ENCODE measurements around the gene PLCH2. TPM values are rescaled to one million over a fixed set of nuclear protein-coding genes. Genes with fewer than 3 reads are reported as not detected.

Gene PLCH2
- total and polyA plus RNA-seq, 9 of the 15 experiments (the other 6 are each of a cell fraction or from before 2014, with no cell fraction given): 0.16 TPM; not detected in 8

- TF ChIP-seq ETS1 (conservative IDR thresholded peaks at IDR 0.05; ENCODE audit: control insufficient read depth, low read depth, low read length) (no peak), CREB1 (IDR thresholded peaks at IDR 0.05) (no peak), CREB1 (CRISPR knock-in tag; IDR thresholded peaks at IDR 0.05) (no peak), POLR2G (IDR thresholded peaks at IDR 0.05; ENCODE audit: low read depth, low read length) (peak; percentile 69; the same call in 1 of the 2 replicates), ZNF134 (CRISPR knock-in tag; conservative IDR thresholded peaks at IDR 0.05) (no peak), PURB (CRISPR knock-in tag; IDR thresholded peaks at IDR 0.05; ENCODE audit: low read depth) (no peak)
Observed at GRCh38 chr1:2516124-2516523, 40.0 kb downstream of the PLCH2 start (continued).

GRCh38 chr1:2516946-2517345 is 40.9 kb downstream of the PLCH2 start:
- in situ Hi-C loops (cut with MboI): no loop called here
- 94% methylated on average over 13 of the region's 14 CpGs for WGBS (ENCODE audit: insufficient coverage, low coverage, missing lambda C conversion rate)
- Histone ChIP-seq H3K79me2 (ENCODE audit: control insufficient read depth, insufficient read depth, low read length) (peaks cover 5% of the 10 kb centered on the region), H3K36me3 (ENCODE audit: control insufficient read depth, insufficient read depth, low read length) (peaks cover 97% of the 10 kb centered on the region), H3K4me2 (ENCODE audit: insufficient read depth, low read length) (no peak overlapping the region), H3K9me1 (ENCODE audit: control insufficient read depth, insufficient read depth, low read length) (peaks cover 3% of the 10 kb centered on the region), H3K27me3 (ENCODE audit: control insufficient read depth in 2 of 2, insufficient read depth in 2 of 2, low read length in 2 of 2) (no peaks in the 10 kb centered on the region), H3K9ac (ENCODE audit: insufficient read depth in 1 of 2, low read depth in 2 of 2, low read length in 2 of 2) (no peak overlapping the region), H4K20me1 (replicated peaks; ENCODE audit: control insufficient read depth, insufficient read depth, low read length) (peaks cover 5% of the 10 kb centered on the region; the same call in 1 of the 2 replicates), H3K4me1 (replicated peaks in 1 of 2; ENCODE audit: control insufficient read depth in 2 of 2, insufficient read depth in 2 of 2, low read length in 2 of 2) (peaks cover 0 to 29% of the 10 kb centered on the region in 2 experiments; a peak in 1 of 5 replicates), H3K27ac (ENCODE audit: extremely low read depth, low read depth, low read length) (no peak overlapping the region), H3K4me3 (no peak overlapping the region), H3K9me3 (replicated peaks; ENCODE audit: control insufficient read depth, insufficient read depth, low read depth, low read length) (no peaks in the 10 kb centered on the region), H2AFZ (ENCODE audit: low read depth, low read length) (no peak overlapping the region)
- TF ChIP-seq ZNF778 (CRISPR knock-in tag; IDR thresholded peaks at IDR 0.05) (no peak), HMGN3 (IDR thresholded peaks at IDR 0.05; ENCODE audit: borderline replicate concordance, extremely low read depth, insufficient read length, low read depth, low read length) (peak; percentile 4), NCOA6 (IDR thresholded peaks at IDR 0.05) (no peak)
- no peak for FAIRE-seq
- POLR2A ChIA-PET: interaction anchor here (1.0 kb wide), 1 partner anchor 9 kb away, joined by 4 read pairs; the partner anchor contains the start of gene PANK4
- no peak for ATAC-seq
- intact Hi-C loops (cut with micrococcal nuclease): no loop called here
- no TSS peak for BruUV-seq (replicated peaks)
- no peak for DNase-seq (ENCODE audit: extremely low read depth in 1 of 4, low spot score in 3 of 4)
- CTCF ChIA-PET (ENCODE audit: low intra/inter-chr PET ratio): no interaction called here
